ENCODE data around the gene P2RY14. TPM values are rescaled to one million over a fixed set of nuclear protein-coding genes. Genes with fewer than 3 reads are reported as not detected.

Gene P2RY14
- total RNA-seq, 2 donors from 2014 or later: 1.8 TPM; not detected in 1

GRCh38 chr3:151296226-151296625 is 17.9 kb upstream of the P2RY14 start:
- Histone ChIP-seq H3K27ac (no peak overlapping the region), H3K4me1 (no peaks in the 10 kb centered on the region), H3K36me3 (replicated peaks in 1 of 2; ENCODE audit: insufficient read depth in 1 of 2, low read depth in 2 of 2) (no peaks in the 10 kb centered on the region), H3K4me3 (no peak overlapping the region), H3K27me3 (no peaks in the 10 kb centered on the region), H3K9me3 (no peaks in the 10 kb centered on the region)
- ATAC-seq: no peak
- WGBS, 2 donors: 73 to 78% methylated on average over 3 of the region's 3 CpGs
- TF ChIP-seq POLR2A (IDR thresholded peaks at IDR 0.05): no peak
- TF ChIP-seq CTCF (IDR thresholded peaks at IDR 0.05): no peak
- DNase-seq: no peak
- intact Hi-C loops (cut with DNase I): no loop called here

GRCh38 chr3:151293127-151293526 is 14.8 kb upstream of the P2RY14 start:
- Histone ChIP-seq H3K4me3 (no peak overlapping the region), H3K27me3 (no peaks in the 10 kb centered on the region), H3K4me1 (no peaks in the 10 kb centered on the region), H3K9me3 (no peaks in the 10 kb centered on the region), H3K27ac (no peak overlapping the region), H3K36me3 (replicated peaks in 1 of 2; ENCODE audit: insufficient read depth in 1 of 2, low read depth in 2 of 2) (no peaks in the 10 kb centered on the region)
- DNase-seq (no peak), ATAC-seq (no peak)
- 63 to 69% methylated on average over 6 of the region's 6 CpGs for WGBS, 2 donors
- TF ChIP-seq POLR2A (IDR thresholded peaks at IDR 0.05): no peak
- no peak for TF ChIP-seq CTCF (IDR thresholded peaks at IDR 0.05)
- intact Hi-C loops (cut with DNase I): no loop called here

- intact Hi-C loops (cut with DNase I): no loop called here
- 54 to 64% methylated on average over 3 of the region's 3 CpGs for WGBS, 2 donors
- no peaks in the 10 kb centered on the region for H3K36me3 ChIP-seq (replicated peaks in 1 of 2; ENCODE audit: insufficient read depth in 1 of 2, low read depth in 2 of 2)
- no peak overlapping the region for H3K4me3 ChIP-seq
- H3K27ac ChIP-seq: no peak overlapping the region
- no peaks in the 10 kb centered on the region for H3K9me3 ChIP-seq
- ATAC-seq (no peak), DNase-seq (no peak)
- no peaks in the 10 kb centered on the region for H3K27me3 ChIP-seq
- H3K4me1 ChIP-seq: no peaks in the 10 kb centered on the region
- TF ChIP-seq CTCF (IDR thresholded peaks at IDR 0.05): peak in 3 of 7 experiments; percentile 21 to 37 (median 26)
- TF ChIP-seq POLR2A (IDR thresholded peaks at IDR 0.05): no peak
Measured at GRCh38 chr3:151290673-151291072, 12.3 kb upstream of the P2RY14 start.

- no peaks in the 10 kb centered on the region for H3K36me3 ChIP-seq (replicated peaks in 1 of 2; ENCODE audit: insufficient read depth in 1 of 2, low read depth in 2 of 2)
- no peaks in the 10 kb centered on the region for H3K27me3 ChIP-seq
- no peak for DNase-seq
- no peak for ATAC-seq
- no peak for TF ChIP-seq CTCF (IDR thresholded peaks at IDR 0.05)
- no peak for TF ChIP-seq POLR2A (IDR thresholded peaks at IDR 0.05)
- 12 to 41% methylated on average over 3 of the region's 3 CpGs for WGBS, 2 donors
- no peaks in the 10 kb centered on the region for H3K9me3 ChIP-seq
- H3K4me1 ChIP-seq: no peaks in the 10 kb centered on the region
- H3K4me3 ChIP-seq: no peak overlapping the region
- H3K27ac ChIP-seq: no peak overlapping the region
- intact Hi-C loops (cut with DNase I): loop anchor here (5.0 kb wide), 1 partner anchor 62 kb away; no protein-coding TSS in a partner anchor
Measured at GRCh38 chr3:151289445-151289844, 11.1 kb upstream of the P2RY14 start.

- 75 to 81% methylated on average over 1 of the region's 1 CpG for WGBS, 2 donors
- Histone ChIP-seq H3K4me1 (peaks cover 3% of the 10 kb centered on the region), H3K27ac (no peak overlapping the region), H3K9me3 (no peaks in the 10 kb centered on the region), H3K27me3 (no peaks in the 10 kb centered on the region), H3K4me3 (no peak overlapping the region), H3K36me3 (replicated peaks in 1 of 2; ENCODE audit: insufficient read depth in 1 of 2, low read depth in 2 of 2) (no peaks in the 10 kb centered on the region)
- intact Hi-C loops (cut with DNase I): loop anchor here (5.0 kb wide), 1 partner anchor 59 kb away; no protein-coding TSS in a partner anchor
- TF ChIP-seq CTCF (IDR thresholded peaks at IDR 0.05): no peak
- no peak for TF ChIP-seq POLR2A (IDR thresholded peaks at IDR 0.05)
- ATAC-seq: no peak
- DNase-seq: no peak
Measured at GRCh38 chr3:151285940-151286339, 7.6 kb upstream of the P2RY14 start.
